HL-60/S4 treated with retinoic acid at 250 ng/mL for 4 days and 3 days (cell line): ENCODE data around the gene C1QTNF6.

Experiments
- in situ Hi-C: fragments of 300-500 bp; cut with MboI; formaldehyde crosslinking; loops from 2 replicates; pipeline ENCODE4 v1.7.0; 2022; ENCODE audit warnings: low sequenced_read_pairs

Gene C1QTNF6

GRCh38 chr22:37164505-37164887 lies 23.6 kb downstream of the C1QTNF6 start:
- in situ Hi-C loops = no loop called here

DNA sequence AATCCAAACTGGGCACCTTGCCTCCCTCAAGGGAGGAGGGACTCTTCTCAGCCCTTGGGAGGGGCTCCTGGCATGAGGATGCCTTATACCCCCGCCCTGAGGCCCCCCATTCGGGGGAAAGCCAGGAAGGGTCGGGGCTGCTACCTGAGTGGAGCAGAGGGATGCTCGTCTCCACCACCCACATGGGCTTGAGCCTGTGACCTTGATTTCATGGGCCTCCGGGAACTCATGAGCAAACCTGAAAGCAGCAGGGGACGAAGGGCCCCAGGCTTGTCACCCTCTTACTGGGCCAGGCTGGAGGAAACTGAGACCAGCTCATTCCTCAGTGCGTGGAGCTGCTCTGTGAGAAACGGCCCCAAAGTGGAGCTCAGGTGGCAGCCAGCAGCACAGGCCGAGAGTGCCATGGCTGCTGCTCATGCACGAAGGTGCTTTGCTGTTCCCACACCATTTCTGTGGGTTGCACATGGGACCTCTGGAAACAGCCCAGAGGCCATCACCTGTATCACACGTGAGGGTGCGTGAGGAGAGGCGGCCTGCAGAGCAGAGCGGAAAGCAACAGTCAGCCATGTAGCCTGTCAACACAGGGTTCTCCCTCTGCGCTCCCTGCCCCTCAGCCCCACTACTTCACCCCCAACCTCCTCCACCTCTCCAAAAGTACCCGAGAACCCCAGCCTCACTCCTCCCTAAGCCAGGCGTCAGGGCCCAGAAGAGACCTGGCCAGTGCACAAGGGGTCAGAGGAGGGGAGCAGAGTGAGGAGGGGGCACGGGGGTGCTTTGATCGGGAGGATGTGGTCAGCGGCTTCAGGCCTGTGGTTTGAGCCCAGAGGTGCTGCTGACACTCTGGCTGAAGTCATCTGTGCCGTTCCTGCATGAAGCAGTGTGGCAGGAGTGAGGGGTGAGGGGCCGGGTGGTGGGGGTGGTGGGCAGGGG lies 24.2 kb downstream of the C1QTNF6 start:
- in situ Hi-C loops = no loop called here

DNA sequence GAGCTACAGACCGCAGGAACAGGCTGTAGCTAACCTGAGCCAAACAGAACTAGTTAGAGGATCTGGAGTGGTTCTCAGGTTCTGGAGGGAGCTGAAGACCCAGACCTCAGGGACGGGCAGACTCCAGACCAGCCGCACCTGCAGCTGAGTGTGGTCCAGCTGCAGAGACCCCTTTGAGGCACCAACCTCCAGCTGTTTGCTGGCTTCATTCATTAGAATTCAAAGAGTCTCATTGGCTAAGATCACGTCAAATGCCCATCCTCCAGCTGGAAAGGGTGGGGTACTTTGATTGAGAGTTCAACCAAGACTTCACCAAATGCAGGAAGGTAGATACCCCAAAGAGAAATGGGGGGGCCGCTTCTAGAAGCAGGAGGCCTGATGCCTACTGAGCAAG lies 25.0 kb downstream of the C1QTNF6 start:
- in situ Hi-C loops = no loop called here

GRCh38 chr22:37162221-37163095 lies 25.6 kb downstream of the C1QTNF6 start:
- in situ Hi-C loops = no loop called here

DNA sequence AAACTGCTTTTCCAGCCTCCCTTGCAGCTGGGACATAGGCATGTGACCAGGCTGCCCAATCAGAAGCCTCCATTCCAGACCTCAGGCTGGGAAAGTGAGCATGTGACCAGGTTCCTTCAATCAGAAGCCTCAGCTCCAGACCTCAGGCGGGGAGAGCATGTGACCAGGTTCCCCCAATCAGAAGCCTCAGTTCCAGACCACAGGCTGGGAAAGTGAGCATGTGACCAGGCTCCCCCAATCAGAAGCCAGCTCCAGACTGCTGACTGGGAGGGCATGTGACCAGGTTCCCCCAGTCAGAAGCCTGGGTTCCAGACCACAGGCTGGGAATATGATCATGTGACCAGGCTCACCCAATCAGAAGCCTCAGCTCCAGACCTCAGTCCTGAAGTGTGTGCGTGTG lies 26.6 kb downstream of the C1QTNF6 start:
- in situ Hi-C loops = no loop called here

GRCh38 chr22:37160027-37160426 lies 28.0 kb downstream of the C1QTNF6 start:
- in situ Hi-C loops = no loop called here

- in situ Hi-C loops = no loop called here
Observed at GRCh38 chr22:37158963-37159290, 29.1 kb downstream of the C1QTNF6 start.

GRCh38 chr22:37157516-37158285 lies 30.3 kb downstream of the C1QTNF6 start:
- in situ Hi-C loops = no loop called here

DNA sequence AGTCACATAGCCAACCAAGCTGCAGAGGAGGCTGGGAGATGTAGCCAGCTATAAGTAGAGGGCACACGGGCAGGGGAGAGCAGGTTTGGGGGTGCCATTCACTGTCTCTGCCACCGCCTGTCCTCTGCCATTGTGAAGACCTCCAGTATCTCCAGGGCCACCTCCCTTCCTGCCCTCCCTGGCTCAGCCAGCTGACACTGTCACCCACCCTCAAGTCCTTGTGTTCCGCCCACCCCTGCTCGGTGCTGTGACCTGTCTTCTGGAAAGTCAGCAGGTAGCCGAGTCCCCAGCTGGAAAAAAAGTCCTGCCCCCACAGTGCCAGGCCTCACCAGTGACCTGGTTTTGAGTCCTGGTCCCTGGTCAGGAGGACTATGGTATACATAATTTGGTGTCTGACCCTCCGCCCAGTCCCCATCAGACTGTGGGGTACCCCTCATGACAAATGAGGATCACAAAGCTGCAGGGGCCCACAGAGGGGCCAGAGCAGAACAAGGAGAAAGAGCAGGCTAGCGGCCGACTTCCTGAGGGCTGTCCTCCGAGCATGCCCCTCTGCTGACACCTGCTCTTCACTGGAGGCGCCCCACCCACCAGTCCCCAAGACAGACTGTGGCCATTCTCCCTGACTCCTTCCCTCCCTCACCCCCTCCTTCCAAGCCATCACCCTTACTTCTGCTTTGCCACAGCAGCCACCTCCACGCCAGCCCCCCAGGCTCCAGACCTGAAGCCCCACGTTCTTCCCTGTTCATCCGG lies 31.2 kb downstream of the C1QTNF6 start:
- in situ Hi-C loops = no loop called here

DNA sequence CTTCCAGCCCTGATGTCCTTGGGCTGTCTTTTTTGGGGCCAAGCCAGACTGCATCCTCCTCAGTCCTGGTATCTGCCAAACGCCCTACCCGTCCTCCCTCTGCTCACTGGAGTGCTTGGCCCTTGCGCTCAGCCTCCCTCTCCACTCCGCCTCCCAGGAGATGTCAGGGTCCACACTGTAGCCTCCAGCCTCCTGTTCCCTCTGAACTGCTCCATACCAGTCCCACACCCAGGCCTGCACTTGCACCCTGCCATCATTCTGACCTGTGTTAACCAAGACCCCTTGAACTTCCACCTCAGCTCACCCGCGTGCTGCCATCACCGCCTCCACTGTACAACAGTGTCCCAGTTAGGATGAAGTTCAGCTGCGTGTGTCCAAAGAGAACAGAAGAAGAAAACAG lies 32.1 kb downstream of the C1QTNF6 start:
- in situ Hi-C loops = no loop called here

DNA sequence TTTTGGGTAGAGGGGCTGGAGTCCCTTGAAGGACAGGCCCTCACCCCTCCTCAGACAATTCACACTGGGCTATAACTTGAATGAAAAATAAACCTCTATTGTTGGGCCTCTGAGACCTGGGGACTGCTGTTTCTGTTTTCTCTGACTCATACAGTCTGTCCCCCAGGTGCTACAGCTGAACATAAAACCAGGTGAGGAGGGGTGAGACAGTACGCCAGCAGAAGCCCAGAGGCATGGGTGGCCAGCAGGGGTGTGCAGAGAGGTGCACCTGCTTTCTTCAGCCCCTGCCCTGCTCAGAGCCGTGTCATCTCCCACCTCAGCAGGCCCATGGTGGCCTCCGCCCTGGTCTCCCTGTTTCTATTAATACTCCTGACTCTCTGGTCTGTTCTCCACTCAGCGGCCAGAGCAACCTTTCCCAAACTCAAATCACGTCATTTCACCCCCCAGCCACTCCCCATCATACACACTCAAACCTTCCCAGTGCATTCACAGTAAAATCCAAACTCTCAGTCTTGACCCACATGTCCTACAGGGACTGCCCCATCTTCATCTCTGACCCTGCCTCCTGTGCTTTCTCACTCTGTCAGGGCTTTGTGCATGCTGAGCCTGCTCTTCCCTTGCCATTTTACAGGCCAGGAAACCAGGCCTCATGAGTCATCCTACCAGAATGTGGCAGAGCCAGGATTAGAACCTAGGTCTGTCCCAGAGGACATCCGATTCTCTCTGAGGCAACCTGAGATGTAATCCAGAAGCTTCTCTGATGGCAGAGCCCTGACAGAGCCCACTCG lies 32.9 kb downstream of the C1QTNF6 start:
- in situ Hi-C loops = no loop called here

GRCh38 chr22:37153901-37154300 lies 34.1 kb downstream of the C1QTNF6 start:
- in situ Hi-C loops = no loop called here

DNA sequence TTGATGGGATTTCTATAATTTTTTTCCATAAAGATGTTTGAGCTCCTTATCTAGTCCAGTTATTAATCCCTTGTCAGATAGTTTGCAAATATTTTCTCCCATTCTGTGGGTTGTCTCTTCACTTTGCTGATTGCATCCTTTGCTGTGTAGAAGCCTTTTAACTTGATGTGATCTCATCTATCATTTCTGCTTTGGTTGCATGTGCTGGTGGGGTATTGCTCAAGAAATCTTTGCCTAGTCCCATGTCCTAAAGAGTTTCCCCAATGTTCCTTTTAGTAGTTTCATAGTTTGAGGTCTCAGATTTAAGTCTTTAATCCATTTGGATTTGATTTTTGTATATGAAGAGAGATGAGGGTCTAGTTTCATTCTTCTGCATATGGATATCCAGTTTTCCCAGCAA lies 36.6 kb downstream of the C1QTNF6 start:
- in situ Hi-C loops = no loop called here

- in situ Hi-C loops = no loop called here
Observed at GRCh38 chr22:37150701-37151100, 37.3 kb downstream of the C1QTNF6 start.

GRCh38 chr22:37148742-37149665 lies 39.0 kb downstream of the C1QTNF6 start:
- in situ Hi-C loops = no loop called here

DNA sequence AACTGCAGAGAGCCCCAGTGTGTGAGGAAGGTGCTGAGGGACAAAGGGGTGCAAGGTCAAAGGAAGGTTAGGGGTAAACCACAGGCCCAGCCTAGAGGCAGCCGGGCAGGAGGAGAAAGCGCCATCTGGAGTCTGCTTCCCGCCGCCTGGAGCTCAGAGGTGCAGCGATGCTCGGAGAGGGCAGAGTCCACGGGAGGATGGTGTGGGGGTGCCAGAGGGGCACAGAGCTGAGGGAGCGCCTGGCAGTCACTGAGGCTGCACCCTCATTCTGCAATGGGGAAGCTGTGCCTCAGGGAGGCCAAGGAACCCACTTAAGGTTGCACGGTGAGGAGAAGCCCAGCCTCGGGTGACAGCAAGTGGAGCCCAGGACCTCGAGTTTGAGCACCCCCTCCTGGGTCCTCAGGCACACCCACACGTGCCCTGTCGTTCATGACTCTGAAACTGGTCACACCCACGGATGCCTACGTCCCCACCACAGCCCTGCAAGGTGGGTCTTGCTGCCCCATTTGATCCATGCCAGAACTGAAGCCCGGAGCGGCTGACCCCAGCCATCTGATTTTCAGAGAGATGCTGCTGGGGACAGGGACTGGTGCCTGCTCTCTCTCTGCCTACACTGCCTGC lies 39.9 kb downstream of the C1QTNF6 start:
- in situ Hi-C loops = no loop called here

DNA sequence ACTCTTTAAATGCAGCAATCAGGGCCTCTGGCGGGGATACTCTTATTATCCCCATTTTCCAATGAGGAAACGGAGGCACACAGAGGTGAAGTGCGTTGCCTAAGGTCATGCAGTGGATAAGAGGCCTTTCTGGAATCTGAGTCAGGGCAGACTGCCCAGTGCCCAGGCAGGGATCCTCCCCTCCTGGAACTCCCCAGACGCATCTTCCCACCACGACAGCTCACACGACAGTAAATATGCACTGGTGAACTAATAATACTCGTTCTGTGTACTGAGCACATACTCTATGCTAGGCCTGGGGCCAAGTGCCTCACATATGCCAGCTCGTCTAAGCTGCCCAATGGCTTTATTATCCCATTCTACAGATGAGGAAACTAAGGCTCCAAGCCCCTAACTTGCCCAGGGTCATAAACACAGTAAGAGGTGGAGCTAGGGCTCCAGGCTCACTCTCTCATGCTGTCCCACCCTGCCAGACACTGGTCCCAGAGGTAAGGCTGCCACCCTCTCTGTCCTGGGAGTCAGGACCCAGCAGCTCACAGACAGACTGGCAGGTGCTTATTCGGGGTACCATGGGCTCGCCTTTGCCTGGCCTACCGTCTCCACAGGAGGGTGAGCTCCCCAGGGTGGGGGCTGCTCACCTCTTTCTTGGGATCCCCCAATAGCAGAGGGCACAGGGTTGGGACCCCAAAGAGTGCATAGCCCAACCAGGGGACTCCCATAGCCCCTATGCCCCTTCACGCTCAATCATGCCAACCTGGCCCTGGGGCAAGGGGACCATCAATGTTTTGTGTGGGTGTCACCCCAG lies 40.7 kb downstream of the C1QTNF6 start:
- in situ Hi-C loops = no loop called here
